IMR-90 (cell line): ENCODE measurements around the gene IL1RAP. TPM values are rescaled to one million over a fixed set of nuclear protein-coding genes. Genes with fewer than 3 reads are reported as not detected.

Experiments used
- ATAC-seq: fragments of 200-7000 bp; cut with Tn5 transposase; 2 replicates; pipeline ENCODE4 v1.9.1; 2020; ENCODE audit warnings: low read depth, mild to moderate bottlenecking, moderate library complexity
- BruUV-seq: library from RNA; stranded (reverse); fragments of 400-500 nt; replicated peaks from 2 replicates; lab custom pipeline; 2021; lab: Mats Ljungman, UMichigan
- CTCF ChIA-PET: fragments of 300-600 bp; formaldehyde crosslinking; extraction: SDS; loops from one replicate; lab custom pipeline; 2021; ENCODE audit warnings: antibody characterized with exemption; lab: Yijun Ruan, JAX
- POLR2A ChIA-PET: fragments of 300-600 bp; sonication (Branson Sonifier 250); formaldehyde crosslinking; loops from one replicate; lab custom pipeline; 2022; ENCODE audit warnings: antibody characterized with exemption; ENCODE audit not compliant: unreplicated experiment; lab: Charles Lee
- DNase-seq: peaks from one replicate; pipeline ENCODE4 v3.0.0; 2013
- H2AFZ ChIP-seq: replicated peaks from 2 replicates; pipeline ENCODE3; 2013; ENCODE audit warnings: low read length, mild to moderate bottlenecking; ENCODE audit not compliant: poor library complexity
- H2AK5ac ChIP-seq: 2 replicates; pipeline ENCODE4 v1.6.1; 2013; ENCODE audit warnings: low read depth, low read length, inconsistent platforms
- H2AK9ac ChIP-seq: replicated peaks from 2 replicates; pipeline ENCODE3; 2013; ENCODE audit warnings: mild to moderate bottlenecking, low read depth, low read length, moderate library complexity; ENCODE audit not compliant: poor library complexity
- H2BK120ac ChIP-seq: 2 replicates; pipeline ENCODE4 v1.6.1; 2013; ENCODE audit warnings: low read depth, low read length, inconsistent platforms
- H2BK15ac ChIP-seq: 3 replicates; pipeline ENCODE4 v1.6.1; 2013; ENCODE audit warnings: low read depth, low read length, inconsistent platforms
- H2BK20ac ChIP-seq: 2 replicates; pipeline ENCODE4 v1.6.1; 2013; ENCODE audit warnings: low read depth, mild to moderate bottlenecking, inconsistent platforms, low read length, moderate library complexity
- H2BK5ac ChIP-seq: 2 replicates; pipeline ENCODE4 v1.6.1; 2013; ENCODE audit warnings: mild to moderate bottlenecking, low read depth, low read length, inconsistent platforms; ENCODE audit not compliant: poor library complexity, severe bottlenecking
- H3K14ac ChIP-seq: replicated peaks from 2 replicates; pipeline ENCODE4 v1.6.1; 2013; ENCODE audit warnings: low read depth, low read length, inconsistent platforms
- H3K18ac ChIP-seq: 2 replicates; pipeline ENCODE4 v1.6.1; 2013; ENCODE audit warnings: low read depth, low read length, control low read depth
- H3K23ac ChIP-seq: 2 replicates; pipeline ENCODE4 v1.6.1; 2013; ENCODE audit warnings: low read depth, low read length, inconsistent platforms
- H3K27ac ChIP-seq: 2 replicates; pipeline ENCODE4 v1.5.1; 2013; ENCODE audit warnings: mild to moderate bottlenecking, control low read depth, low read length; ENCODE audit not compliant: insufficient read depth
- H3K27me3 ChIP-seq: 2 replicates; pipeline ENCODE4 v1.6.1; 2013; ENCODE audit warnings: low read length; ENCODE audit not compliant: control insufficient read depth, insufficient read depth
- H3K36me3 ChIP-seq: 2 replicates; pipeline ENCODE4 v1.6.1; 2013; ENCODE audit warnings: low read length, mixed read lengths; ENCODE audit not compliant: control insufficient read depth, insufficient read depth
- H3K4ac ChIP-seq: 2 replicates; pipeline ENCODE4 v1.6.1; 2013; ENCODE audit warnings: low read depth, low read length, inconsistent platforms
- H3K4me1 ChIP-seq: 2 replicates; pipeline ENCODE4 v1.6.1; 2013; ENCODE audit warnings: low read length, mixed read lengths; ENCODE audit not compliant: control insufficient read depth, insufficient read depth
- H3K4me2 ChIP-seq: 2 replicates; pipeline ENCODE4 v1.6.1; 2013; ENCODE audit warnings: low read depth, mild to moderate bottlenecking, control low read depth, low read length, moderate library complexity
- H3K4me3 ChIP-seq: 2 replicates; pipeline ENCODE4 v1.5.1; 2013; ENCODE audit warnings: low read depth, mild to moderate bottlenecking, control low read depth, low read length, moderate library complexity; ENCODE audit not compliant: insufficient read depth
- H3K56ac ChIP-seq: 2 replicates; pipeline ENCODE4 v1.6.1; 2013; ENCODE audit warnings: low read length, inconsistent platforms; ENCODE audit not compliant: insufficient read depth; ENCODE audit errors: extremely low read depth
- H3K79me1 ChIP-seq, 2 experiments: 2 replicates each; pipeline ENCODE4 v1.6.1; 2013; ENCODE audit warnings: low read length in 2 of 2, inconsistent platforms in 1 of 2, low read depth in 1 of 2
- H3K9ac ChIP-seq: 2 replicates; pipeline ENCODE4 v1.6.1; 2013; ENCODE audit warnings: low read depth, low read length, control low read depth
- H3K9me1 ChIP-seq: 2 replicates; pipeline ENCODE4 v1.6.1; 2013; ENCODE audit warnings: low read length, inconsistent platforms; ENCODE audit not compliant: insufficient read depth
- H3K9me3 ChIP-seq: 2 replicates; pipeline ENCODE4 v1.6.1; 2013; ENCODE audit warnings: low read length; ENCODE audit not compliant: control insufficient read depth, insufficient read depth
- H4K20me1 ChIP-seq: 2 replicates; pipeline ENCODE4 v1.6.1; 2013; ENCODE audit warnings: low read length, inconsistent platforms; ENCODE audit not compliant: insufficient read depth
- H4K5ac ChIP-seq: 2 replicates; pipeline ENCODE4 v1.6.1; 2013; ENCODE audit warnings: mild to moderate bottlenecking, low read depth, low read length, control low read depth
- H4K8ac ChIP-seq, 2 experiments: 2 replicates each; pipeline ENCODE4 v1.6.1; 2013; ENCODE audit warnings: low read depth in 2 of 2, low read length in 2 of 2, control low read depth in 1 of 2, inconsistent platforms in 1 of 2
- H4K91ac ChIP-seq: 2 replicates; pipeline ENCODE4 v1.6.1; 2013; ENCODE audit warnings: low read depth, low read length, inconsistent platforms; ENCODE audit not compliant: insufficient read depth
- BHLHE40 ChIP-seq: fragments of 150-350 bp; IDR thresholded peaks from 2 replicates; pipeline ENCODE4 v1.6.1; 2016; ENCODE audit warnings: mild to moderate bottlenecking, low read depth, low read length
- MXI1 ChIP-seq: IDR thresholded peaks from 2 replicates; pipeline ENCODE4 v1.6.1; 2012; ENCODE audit warnings: low read depth, mild to moderate bottlenecking, low read length, moderate library complexity, borderline replicate concordance
- NFE2L2 ChIP-seq: fragments of 150-350 bp; IDR thresholded peaks from 2 replicates; pipeline ENCODE4 v1.6.1; 2016; ENCODE audit warnings: low read depth, mild to moderate bottlenecking, low read length
- WGBS, 2 experiments: methylation state at CpG; one replicate each; pipeline versions ENCODE4 v1.1.5 to v1.1.7; 2013; ENCODE audit warnings: missing lambda C conversion rate in 2 of 2; ENCODE audit not compliant: insufficient read length in 1 of 2; ENCODE audit errors: extremely low coverage in 2 of 2; 5-methylcytosine and 5-hydroxymethylcytosine counted together
- dilution Hi-C: fragments of 300-500 bp; cut with HindIII; formaldehyde crosslinking; loops from one replicate; pipeline ENCODE4 v1.14.3; 2018; ENCODE audit warnings: low sequenced_read_pairs; ENCODE audit not compliant: unreplicated experiment
- in situ Hi-C: fragments of 300-500 bp; cut with MboI; formaldehyde crosslinking; loops from 3 replicates; pipeline ENCODE4 v1.14.3; 2019; ENCODE audit warnings: low sequenced_read_pairs, inconsistent platforms, mixed read lengths
- intact Hi-C: fragments of 100-400 bp; cut with micrococcal nuclease; formaldehyde crosslinking; loops from 2 replicates; pipeline ENCODE4 v1.10.0; 2022
- polyA plus RNA-seq, 3 experiments: library from polyadenylated mRNA; depleted of rRNA; stranded (reverse); fragments of >200 nt; gene quantifications; 2 replicates each; pipeline ENCODE4 v1.2.3, GENCODE V29; 2012; ENCODE audit warnings: low replicate concordance in 1 of 3
- total RNA-seq: library from RNA; depleted of rRNA; stranded (reverse); fragments of >200 nt; gene quantifications from 2 replicates; pipeline ENCODE4 v1.2.3, GENCODE V29; 2012

Gene IL1RAP
- total and polyA plus RNA-seq, 2 of the 4 experiments (the other 2 are of a cell fraction) = 8.3 to 11.3 TPM

- Histone ChIP-seq H2BK120ac (no peak overlapping the region), H3K9ac (no peak overlapping the region), H3K4me2 (no peak overlapping the region), H2AFZ (no peak overlapping the region), H4K91ac (no peak overlapping the region), H3K4me3 (no peak overlapping the region), H3K9me1 (no peaks in the 10 kb centered on the region), H2AK5ac (no peak overlapping the region), H3K4me1 (peaks cover 7% of the 10 kb centered on the region), H4K5ac (no peak overlapping the region), H3K18ac (no peak overlapping the region; the same call in 1 of the 2 replicates), H4K20me1 (no peaks in the 10 kb centered on the region), H3K9me3 (no peaks in the 10 kb centered on the region), H3K23ac (no peak overlapping the region), H3K79me1 (no peaks in the 10 kb centered on the region; a peak in 1 of 4 replicates), H2BK5ac (no peak overlapping the region), H3K56ac (no peak overlapping the region), H3K27me3 (no peaks in the 10 kb centered on the region), H3K36me3 (no peaks in the 10 kb centered on the region), H3K14ac (no peak overlapping the region), H3K4ac (no peak overlapping the region), H2AK9ac (no peak overlapping the region), H2BK15ac (no peak overlapping the region), H2BK20ac (no peak overlapping the region), H4K8ac (no peak overlapping the region), H3K27ac (no peak overlapping the region)
- BruUV-seq = no TSS peak
- intact Hi-C loops (no loop called here), dilution Hi-C loops (no loop called here), in situ Hi-C loops (no loop called here)
- ChIA-PET POLR2A (no interaction called here), CTCF (no interaction called here)
- no peak for DNase-seq
- TF ChIP-seq NFE2L2 = no peak
- TF ChIP-seq MXI1 = no peak
- TF ChIP-seq BHLHE40 = no peak
- no peak for ATAC-seq
- WGBS, 2 experiments = no CpG with 5 or more reads among the region's 3 CpGs
These were observed 65.7 kb downstream of the IL1RAP start for GRCh38 chr3:190579514-190580137.
